KBM-7 (cell line): ENCODE measurements around the gene PITPNB.

ENCODE experiments used
- DNase-seq: peaks from one replicate; pipeline ENCODE4 v3.0.0-alpha.2; 2015
- in situ Hi-C: fragments of 300-500 bp; cut with MboI; formaldehyde crosslinking; loops from 2 replicates; pipeline ENCODE4 v1.14.3; 2020; ENCODE audit warnings: low sequenced_read_pairs, low pct_unique_long_range_greater_than_20kb, mixed read lengths

The PITPNB gene

DNA sequence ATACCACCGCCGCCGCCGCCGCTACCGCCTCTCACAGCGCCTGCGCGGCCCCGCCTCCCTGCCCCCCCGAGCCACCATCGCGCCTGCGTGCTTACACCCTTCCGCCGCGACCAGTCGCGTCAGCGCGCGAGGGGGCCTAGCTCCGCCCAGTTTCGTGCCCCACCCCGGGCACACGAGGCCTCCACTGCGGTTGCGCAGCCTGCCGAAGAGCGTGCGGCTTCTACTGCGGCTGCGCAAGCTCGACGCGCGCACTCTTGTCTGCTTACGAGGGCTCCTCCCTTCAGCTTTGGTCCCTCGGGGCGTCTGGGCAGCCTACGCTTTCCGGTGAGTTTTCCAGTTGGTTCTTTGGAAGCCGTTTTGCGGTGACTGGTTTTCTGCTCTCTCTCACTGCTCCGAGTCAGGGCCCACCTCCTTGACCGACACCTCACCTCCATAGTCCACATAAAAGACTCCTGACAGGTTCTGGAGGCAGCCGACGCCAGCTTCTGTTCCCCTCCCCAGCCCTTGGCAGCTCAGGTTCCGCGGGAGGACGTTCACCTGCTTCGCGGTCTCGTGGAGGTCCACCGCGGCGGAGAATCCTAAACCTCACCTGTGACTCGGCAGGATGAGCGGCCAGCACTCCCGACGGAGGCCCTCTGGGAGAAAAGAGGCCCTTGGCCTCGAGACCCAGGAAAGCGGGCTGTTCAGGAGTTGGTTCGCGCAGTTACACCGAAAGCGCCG is at the start of gene PITPNB:
TSS of gene PITPNB (minus strand) at position 35 of the 720 bp plus-strand sequence. CDS start 65 bp downstream, outside the sequence.
- in situ Hi-C loops = no loop called here
- DNase-seq = peak; percentile 97

DNA sequence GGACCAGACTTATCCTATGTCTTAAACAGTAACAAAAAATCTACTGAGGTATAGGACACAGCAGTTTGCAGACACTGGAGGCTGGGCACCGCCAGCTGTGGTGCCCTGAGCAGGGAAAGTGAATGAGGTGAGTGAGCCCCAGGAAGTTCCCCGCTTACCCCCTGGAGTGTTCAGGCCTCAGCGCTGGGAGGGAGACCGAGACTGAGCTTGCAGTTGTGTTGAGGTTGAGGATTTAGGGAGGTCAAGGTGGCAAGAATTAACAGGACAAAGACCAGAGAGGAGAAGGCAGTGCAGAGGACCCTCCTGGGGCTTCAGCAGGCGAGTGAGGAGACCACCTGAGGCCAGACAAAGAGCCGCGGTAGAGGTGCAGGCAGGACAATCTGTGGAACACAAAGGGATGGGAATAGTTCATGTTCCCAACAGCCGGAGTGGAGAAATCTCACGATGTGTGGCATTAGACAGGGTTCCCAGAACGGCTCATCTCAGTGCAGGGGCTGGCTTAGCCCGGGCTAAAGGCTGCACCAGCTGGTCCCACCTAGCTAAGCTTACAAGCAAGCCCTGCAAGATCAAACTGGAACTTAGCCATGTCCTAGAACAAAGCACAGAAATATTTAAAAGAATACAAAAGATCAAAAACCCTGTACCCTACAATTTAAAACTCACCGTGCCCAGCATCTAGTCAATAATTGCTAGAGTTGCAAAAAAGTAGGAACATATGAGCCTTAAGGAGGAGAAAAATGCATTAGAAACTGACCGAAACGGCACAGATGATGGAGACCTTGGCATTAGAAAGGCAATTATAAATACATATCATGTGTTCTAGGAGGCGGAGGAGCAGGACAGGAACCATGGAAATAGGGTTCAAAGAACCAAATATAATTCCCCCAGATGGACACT is 47.4 kb upstream of the PITPNB start:
- in situ Hi-C loops = no loop called here
- no peak for DNase-seq

DNA sequence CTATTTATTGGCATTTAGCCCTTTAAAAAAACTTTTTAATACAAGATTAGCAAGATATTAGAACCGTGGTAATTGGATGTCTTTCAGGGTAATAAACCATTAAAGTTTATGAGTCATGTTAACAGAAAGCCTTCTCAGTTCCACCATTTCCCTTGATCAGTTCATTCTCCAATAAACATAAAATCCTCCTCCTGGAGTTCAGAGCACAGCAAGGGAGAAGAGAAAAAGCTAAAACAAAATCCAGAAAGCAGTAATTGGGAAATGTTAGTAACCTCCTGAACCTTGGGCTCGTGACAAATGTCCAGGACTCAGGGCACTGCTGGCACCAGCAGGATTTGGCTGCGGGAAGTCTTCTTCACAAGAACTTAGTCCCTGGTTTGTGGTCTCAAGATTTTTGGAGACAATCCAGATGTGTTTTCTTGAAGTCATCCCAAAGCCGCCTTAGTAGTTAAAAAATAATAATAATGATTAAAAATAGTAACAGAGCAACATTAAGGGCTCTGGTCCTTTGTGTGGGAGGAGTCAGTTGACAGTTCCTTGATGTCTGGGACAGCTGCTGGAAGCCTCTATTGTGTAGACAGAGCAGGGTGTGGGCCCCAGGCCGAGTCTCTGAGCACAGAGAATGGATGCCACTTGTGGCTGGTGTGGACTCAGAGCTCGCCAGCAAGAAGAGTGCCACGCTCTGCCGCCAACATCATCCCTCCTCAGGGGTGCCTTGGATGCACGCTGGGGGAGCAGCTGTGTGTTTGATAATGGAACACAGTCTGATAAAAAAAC is 43.4 kb upstream of the PITPNB start:
- in situ Hi-C loops = no loop called here
- no peak for DNase-seq

DNA sequence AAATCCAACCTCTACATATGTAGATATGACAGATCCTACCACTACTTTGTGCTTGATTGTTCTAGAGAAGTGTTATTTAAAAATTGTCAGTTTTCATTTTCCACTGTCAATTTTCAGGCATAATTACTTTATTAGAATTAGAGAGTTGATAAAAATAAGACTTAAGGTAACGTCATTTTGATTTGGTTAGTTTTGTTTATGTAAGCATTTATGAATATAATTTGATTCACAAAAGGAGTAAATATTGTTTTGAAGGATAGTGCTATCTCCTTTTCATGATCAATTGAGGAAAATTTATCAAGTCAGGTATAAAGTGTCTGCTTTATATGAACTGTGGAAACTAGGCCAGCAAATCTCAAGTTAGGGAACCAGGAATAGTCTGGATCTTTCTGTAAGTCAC is 42.6 kb upstream of the PITPNB start:
- in situ Hi-C loops = no loop called here
- DNase-seq = no peak

DNA sequence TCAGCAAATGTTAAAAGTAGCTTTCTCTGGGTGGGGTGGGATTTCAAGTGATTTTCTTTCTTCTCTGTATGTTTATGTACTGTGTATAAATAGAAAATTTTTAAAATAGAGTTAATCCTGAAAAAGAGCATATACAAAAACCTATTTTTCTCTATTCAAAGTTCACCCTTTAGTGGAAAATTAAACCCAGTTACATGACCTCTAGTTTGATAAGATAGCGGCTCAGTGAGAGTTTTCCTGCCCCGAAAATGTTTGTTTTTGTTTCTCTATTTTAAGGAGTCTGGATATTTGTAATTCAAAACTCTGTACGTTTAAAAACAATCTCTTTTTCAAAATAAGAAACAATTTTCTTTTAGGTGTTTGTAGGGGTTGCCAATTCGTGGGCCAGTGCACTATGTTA is 42.1 kb upstream of the PITPNB start:
- DNase-seq = no peak
- in situ Hi-C loops = no loop called here

DNA sequence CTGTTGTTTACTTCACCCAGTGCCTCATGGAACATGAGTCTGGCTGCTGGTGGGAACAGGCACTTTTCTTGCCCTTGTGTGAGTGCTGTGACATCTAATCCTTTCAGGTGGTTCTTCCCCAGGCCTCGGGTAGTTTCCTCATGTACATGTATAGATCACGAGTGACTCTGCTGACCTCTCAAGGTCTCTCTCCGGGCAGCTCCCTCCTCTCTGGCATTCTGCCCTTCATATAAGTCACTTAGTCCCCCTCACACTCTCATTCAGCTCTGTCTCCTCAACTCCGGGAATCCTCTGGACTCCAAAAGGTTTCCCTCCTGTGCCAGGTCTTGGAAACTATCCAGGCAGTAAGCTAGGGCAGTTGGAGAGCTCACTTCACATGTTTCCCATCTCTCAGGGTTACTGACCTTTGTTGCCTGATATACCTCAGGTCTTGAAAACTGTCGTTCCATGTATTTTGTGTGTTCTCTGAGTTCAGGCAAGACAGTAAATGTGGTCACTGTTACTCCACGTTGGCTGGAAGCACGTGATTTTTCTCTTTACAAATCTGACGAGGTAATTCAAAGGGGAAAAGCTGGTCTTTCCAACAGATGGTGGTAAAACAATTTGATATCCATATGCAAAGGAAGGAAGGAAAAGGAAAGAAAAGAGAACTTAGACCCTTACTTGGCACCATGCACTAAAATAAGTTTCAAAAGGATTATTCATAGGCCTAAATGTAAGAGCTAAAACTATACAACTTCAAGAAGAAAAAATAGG is 40.5 kb upstream of the PITPNB start:
- in situ Hi-C loops = no loop called here
- no peak for DNase-seq

DNA sequence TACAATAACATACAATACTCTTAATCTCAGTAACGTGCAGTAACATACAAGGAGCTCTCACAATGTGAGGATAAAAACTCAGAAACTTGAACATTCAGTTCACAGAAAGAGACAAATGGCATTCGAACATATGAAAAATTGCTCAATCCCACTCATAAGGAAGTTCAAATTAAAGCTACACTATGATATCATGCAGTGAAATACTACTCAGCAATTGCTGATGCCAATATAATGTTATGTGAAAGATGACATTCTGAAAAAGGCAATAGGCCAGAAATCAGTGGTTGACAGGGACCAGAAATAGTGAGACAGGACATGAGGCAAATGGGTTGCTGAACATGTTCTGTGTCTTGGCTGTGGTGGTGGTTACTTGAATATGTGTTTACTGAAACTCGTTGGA is 33.7 kb upstream of the PITPNB start:
- in situ Hi-C loops = no loop called here
- no peak for DNase-seq

DNA sequence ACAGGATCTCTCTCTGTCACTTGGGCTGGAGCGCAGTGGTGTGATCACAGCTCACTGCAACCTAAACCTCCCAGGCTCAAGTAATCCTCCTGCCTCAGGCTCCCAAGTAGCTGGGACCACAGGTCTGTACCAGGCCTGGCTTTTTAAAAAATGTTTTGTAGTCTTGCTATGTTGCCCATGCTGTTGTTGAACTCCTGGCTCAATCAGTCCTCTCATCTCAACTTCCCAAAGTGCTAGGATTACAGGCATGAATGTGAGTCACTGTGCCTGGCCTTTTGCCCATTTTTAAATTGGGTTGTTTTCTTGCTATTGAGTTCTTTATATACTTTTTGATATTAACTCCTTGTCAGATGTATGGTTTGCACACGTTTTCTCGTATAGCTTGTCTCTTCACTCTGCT is 33.0 kb upstream of the PITPNB start:
- in situ Hi-C loops = no loop called here
- DNase-seq = peak; percentile 5

DNA sequence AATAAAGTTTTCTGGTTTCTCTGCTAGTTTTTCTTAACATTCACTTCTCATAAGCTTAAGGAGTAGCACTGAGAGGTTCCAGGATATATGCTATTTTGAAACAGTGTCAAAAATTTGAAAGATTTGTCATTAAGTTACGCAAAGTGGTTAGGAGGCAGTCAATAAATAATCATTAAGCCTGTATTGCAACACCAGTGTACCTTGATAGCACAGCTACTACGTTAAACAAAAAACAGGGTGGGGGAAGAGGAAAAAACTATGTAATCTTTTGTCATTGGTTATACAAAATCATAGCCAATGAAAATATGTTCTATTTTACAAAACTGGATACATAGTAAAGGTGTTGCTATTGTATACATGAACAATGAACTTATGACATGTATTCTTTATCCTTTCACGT is 30.4 kb upstream of the PITPNB start:
- no peak for DNase-seq
- in situ Hi-C loops = no loop called here

DNA sequence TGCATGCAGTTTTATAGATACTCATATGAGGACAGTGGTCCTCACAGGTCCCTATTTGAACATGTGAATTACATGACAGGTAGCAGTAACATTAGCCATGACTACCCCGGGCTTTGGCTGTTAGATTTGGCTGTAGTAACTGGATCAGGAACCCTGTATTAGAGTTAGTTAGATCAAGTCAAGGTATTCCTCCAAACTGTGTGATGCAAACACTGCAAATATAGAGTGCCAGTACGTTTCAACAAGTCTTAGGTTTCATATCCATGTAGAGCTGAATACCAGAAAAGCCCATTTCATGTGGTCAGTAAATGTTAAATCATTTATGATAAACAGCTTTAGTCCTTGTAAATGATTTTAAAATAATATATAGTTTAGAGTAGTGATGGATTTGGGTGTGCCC is 29.5 kb upstream of the PITPNB start:
- in situ Hi-C loops = no loop called here
- DNase-seq = no peak

DNA sequence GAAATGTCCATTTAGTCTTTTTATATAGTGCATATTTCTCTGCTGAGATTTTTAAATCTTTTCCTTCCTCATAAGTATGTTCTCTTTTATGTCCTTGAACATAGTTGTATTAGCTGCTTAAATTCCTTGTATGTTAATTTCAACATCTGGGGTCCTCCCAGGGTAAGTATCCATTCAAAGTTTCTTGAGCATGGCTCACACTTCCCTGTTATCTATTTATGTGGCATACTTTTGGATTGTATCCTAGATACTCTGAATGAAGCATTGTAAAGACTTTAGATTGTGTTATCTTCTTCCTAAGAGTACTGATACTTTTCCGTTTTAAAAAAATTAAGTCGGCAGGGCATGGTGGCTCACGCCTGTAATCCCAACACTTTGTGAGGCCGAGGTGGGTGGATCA is 28.4 kb upstream of the PITPNB start:
- in situ Hi-C loops = no loop called here
- no peak for DNase-seq

DNA sequence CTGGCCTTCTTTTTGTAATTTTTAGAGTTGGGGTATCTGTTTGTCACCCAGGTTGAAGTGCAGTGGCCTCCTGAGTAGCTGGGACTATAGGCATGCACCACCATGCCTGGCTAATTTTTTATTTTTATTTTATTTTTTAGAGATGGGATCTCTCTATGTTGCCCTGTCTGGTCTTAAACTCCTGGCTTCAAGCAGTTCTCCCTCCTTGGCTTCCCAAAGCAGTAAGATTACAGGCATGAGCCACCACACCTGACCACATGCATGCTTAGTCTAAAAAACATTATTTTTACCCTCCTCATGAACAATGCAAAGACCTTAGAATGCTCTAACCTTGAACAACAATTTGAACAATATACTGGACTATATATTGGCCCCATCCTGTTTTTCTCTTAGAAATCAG is 22.1 kb upstream of the PITPNB start:
- DNase-seq = no peak
- in situ Hi-C loops = no loop called here

DNA sequence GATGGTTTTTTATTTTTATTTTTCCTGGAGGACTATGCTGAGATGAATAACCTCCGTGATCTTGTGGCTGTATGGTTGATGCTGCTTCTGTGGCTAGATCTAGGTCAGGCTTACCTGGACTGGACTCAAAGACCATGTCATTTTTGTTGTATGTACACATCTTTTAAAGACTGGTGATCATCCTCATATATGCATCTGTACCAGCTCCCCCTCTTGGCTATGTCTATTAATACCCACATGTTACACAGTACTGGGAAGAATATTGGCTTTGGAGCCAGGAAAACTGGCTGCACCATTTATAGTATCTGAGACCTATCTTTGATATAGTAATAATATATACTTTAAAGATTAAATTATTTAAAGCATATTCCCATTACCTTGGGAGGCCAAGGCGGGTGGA is 18.4 kb upstream of the PITPNB start:
- no peak for DNase-seq
- in situ Hi-C loops = no loop called here

DNA sequence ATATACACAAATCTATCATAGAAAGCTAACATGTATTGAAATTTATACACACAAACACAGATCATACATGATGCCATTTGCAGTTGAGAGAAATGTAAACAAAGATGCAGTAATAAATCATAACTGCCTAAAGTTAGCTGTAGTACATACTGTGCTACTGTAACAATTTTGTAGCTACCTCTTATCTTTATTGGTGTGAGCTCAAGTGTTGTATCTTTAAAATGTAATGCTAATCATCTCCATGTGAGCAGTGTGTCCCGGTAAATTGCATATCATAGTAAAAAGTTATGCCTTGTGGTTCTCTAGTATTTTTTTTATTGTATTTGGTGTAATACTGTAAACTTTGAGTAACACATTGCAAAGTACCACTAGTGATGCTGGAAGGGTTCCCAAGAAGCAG is 16.8 kb upstream of the PITPNB start:
- DNase-seq = no peak
- in situ Hi-C loops = no loop called here

DNA sequence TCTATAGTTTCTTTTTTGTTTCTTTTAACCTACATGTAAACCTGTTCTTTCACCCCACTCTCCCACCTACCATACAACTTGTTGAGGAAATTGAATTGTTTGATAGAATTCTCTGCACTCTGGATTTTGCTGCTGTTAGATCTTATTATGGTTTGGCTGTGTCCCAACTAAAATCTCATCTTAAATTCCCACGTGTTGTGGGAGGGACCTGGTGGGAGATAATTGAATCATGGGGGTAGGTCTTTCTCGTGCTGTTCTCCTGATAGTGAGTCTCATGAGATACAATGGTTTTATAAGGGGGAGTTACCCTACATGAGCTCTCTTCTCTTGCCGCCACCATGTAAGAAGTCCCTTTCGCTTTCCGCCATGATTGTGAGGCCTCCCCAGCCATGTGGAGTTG is 15.0 kb upstream of the PITPNB start:
- DNase-seq = no peak
- in situ Hi-C loops = no loop called here

DNA sequence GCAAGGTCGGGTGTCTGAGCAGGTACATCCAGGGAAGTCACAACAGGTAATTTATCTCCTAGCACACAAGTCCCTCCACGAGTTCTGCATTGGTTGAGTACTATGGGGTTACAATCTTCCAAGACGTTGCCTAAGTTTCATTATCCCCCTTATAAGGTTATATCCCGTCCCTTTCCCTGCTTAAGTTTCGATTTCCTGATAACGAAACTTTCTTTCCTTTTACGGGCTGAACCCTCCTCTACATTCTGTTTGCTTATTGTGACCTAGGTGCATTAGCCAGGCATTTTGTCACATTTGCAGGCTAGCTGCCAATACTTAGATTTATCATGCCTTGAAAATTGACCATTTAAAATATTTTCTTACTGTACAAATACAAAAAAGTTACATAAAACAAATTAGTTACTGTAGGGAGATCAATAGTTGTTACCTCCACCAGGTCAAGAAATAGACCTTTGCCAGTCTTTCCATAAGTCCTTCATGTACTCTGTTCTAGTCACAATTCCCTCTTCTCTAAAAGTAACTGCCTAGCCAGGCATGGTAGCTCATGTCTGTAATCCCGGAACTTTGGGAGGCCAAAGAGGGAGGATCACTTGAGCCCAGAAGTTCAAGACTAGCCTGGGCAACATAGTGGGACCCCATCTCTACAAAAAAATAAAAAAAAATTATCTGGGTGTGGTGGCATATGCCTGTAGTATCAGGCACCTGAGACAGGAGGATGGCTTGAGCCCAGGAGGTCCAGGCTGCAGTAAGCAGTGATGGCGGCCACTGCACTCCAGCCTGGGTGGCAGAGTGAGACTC is 14.3 kb upstream of the PITPNB start:
- in situ Hi-C loops = no loop called here
- DNase-seq = no peak

DNA sequence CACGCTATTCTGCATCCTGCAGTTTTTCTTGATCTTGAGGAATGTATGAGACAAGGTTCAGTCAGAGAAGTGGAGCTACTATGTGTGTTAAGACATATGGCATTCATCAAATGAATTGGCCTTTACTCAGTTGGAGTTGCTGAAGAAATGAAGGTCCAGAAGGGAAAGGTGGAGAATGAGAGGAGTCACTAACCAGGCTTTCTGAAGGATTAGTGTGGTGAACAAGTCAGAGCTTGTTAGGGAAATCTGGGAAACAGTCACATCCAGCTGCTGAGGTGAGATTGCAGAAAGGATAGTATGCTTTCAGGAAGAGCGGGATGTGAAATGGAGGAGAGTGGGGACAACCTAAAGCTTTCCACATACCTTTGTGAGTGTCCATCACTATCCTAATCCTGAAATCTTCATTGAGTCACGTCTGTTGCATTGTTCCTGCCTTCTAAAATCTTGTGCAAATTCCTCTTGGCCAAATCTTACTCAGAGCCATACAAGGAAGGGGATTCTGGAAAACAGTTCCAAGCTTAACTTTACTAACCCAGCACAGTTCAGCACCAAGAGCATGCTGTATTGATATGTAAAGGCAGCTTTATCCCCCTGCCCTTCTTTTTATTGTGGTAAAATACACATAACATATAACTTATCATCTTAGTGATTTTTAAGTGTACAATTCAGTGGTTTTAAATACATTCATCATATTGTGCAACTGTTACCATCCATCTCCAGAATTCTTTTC is 11.4 kb upstream of the PITPNB start:
- DNase-seq = no peak
- in situ Hi-C loops = no loop called here

DNA sequence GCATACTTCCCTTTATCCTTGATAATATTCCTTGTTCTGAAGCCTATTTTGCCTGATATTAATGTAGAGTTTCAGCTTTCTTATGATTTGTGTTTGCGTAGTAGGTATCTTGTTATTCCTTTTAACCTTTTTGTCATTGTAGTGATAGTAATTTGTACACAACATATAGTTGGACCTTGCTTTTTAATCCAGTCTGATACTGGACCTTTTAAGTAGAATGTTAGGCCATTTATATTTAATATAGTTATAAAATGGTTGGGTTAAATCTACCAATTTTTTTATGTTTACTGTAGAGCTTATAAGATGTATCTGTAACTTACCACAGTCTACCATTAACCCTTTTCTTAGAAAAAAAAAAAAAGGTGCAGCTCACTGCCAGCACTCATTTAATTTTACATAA is 8.6 kb upstream of the PITPNB start:
- no peak for DNase-seq
- in situ Hi-C loops = no loop called here
